GM23338 (cell line): ENCODE data around the gene PRKCH. TPM values are rescaled to one million over a fixed set of nuclear protein-coding genes. Genes with fewer than 3 reads are reported as not detected.

Experiments used
- ATAC-seq: fragments of 200-7000 bp; cut with Tn5 transposase; 3 replicates; pipeline ENCODE4 v1.9.1; 2020
- DNase-seq: peaks from one replicate; pipeline ENCODE4 v3.0.0-alpha.2; 2015; ENCODE audit warnings: low spot score
- H2AFZ ChIP-seq: fragments of 200-600 bp; sonication (generic); 2 replicates; pipeline ENCODE4 v1.8.0; 2016; ENCODE audit warnings: antibody characterized with exemption, mild to moderate bottlenecking, moderate library complexity
- H3F3A ChIP-seq: fragments of 200-600 bp; sonication (generic); replicated peaks from 2 replicates; pipeline ENCODE4 v1.8.0; 2017; ENCODE audit warnings: antibody characterized with exemption, mixed run types, low read depth
- H3K27ac ChIP-seq: fragments of 200-600 bp; sonication (generic); 2 replicates; pipeline ENCODE4 v1.6.1; 2016; ENCODE audit warnings: low read depth
- H3K27me3 ChIP-seq: fragments of 200-600 bp; sonication (generic); 2 replicates; pipeline ENCODE4 v1.8.0; 2016; ENCODE audit warnings: mild to moderate bottlenecking, mixed run types, moderate library complexity; ENCODE audit not compliant: insufficient read depth
- H3K36me3 ChIP-seq: fragments of 200-600 bp; sonication (generic); 2 replicates; pipeline ENCODE4 v1.8.0; 2016; ENCODE audit warnings: mild to moderate bottlenecking; ENCODE audit not compliant: insufficient read depth
- H3K4me1 ChIP-seq: fragments of 200-600 bp; sonication (generic); 2 replicates; pipeline ENCODE4 v1.8.0; 2016; ENCODE audit warnings: mild to moderate bottlenecking, moderate library complexity; ENCODE audit not compliant: insufficient read depth
- H3K4me2 ChIP-seq: fragments of 200-600 bp; sonication (generic); 2 replicates; pipeline ENCODE4 v1.7.1; 2017; ENCODE audit warnings: mixed run types
- H3K4me3 ChIP-seq: fragments of 200-600 bp; sonication (generic); 2 replicates; pipeline ENCODE4 v1.6.1; 2016; ENCODE audit warnings: mixed run types
- H3K79me2 ChIP-seq: fragments of 200-600 bp; sonication (generic); replicated peaks from 2 replicates; pipeline ENCODE4 v1.8.0; 2017; ENCODE audit warnings: mild to moderate bottlenecking; ENCODE audit not compliant: insufficient read depth
- H3K9me2 ChIP-seq: fragments of 200-600 bp; sonication (generic); 2 replicates; pipeline ENCODE4 v1.8.0; 2017; ENCODE audit not compliant: insufficient read depth
- H4K20me1 ChIP-seq: fragments of 200-600 bp; sonication (generic); replicated peaks from 2 replicates; pipeline ENCODE4 v1.8.0; 2017; ENCODE audit warnings: mild to moderate bottlenecking; ENCODE audit not compliant: insufficient read depth
- H3K27ac Mint-ChIP-seq: 2 replicates; pipeline ENCODE4 v1.8.0; 2020; ENCODE audit warnings: inconsistent platforms, mild to moderate bottlenecking, moderate library complexity, mixed read lengths
- H3K27me3 Mint-ChIP-seq: 3 replicates; pipeline ENCODE4 v1.8.0; 2022; ENCODE audit warnings: low read depth, mild to moderate bottlenecking, moderate library complexity, mixed read lengths, inconsistent platforms; ENCODE audit not compliant: insufficient read depth, poor library complexity
- H3K36me3 Mint-ChIP-seq: 3 replicates; pipeline ENCODE4 v1.8.0; 2021; ENCODE audit warnings: low read depth, mild to moderate bottlenecking, inconsistent platforms, moderate library complexity, mixed read lengths
- H3K4me1 Mint-ChIP-seq: 3 replicates; pipeline ENCODE4 v1.8.0; 2020; ENCODE audit warnings: mild to moderate bottlenecking, inconsistent platforms, mixed read lengths
- H3K4me3 Mint-ChIP-seq: 3 replicates; pipeline ENCODE4 v1.8.0; 2021; ENCODE audit warnings: moderate library complexity, mild to moderate bottlenecking, inconsistent platforms, mixed read lengths
- H3K9me3 Mint-ChIP-seq: 3 replicates; pipeline ENCODE4 v1.8.0; 2020; ENCODE audit warnings: moderate library complexity, mild to moderate bottlenecking, inconsistent platforms, mixed read lengths
- CREB1 ChIP-seq: fragments of 250-450 bp; sonication (Bioruptor Pico); IDR thresholded peaks from 2 replicates; pipeline ENCODE4 v1.5.0; 2020; ENCODE audit warnings: low read depth, mild to moderate bottlenecking, moderate library complexity
- EZH2 ChIP-seq: fragments of 200-600 bp; sonication (generic); IDR thresholded peaks from one replicate; pipeline ENCODE4 v1.8.0; 2017; ENCODE audit warnings: antibody characterized with exemption, mild to moderate bottlenecking, low read depth; ENCODE audit not compliant: unreplicated experiment
- EZH2phosphoT487 ChIP-seq: fragments of 200-600 bp; sonication (generic); IDR thresholded peaks from one replicate; pipeline ENCODE4 v1.8.1; 2018; ENCODE audit warnings: antibody characterized with exemption; ENCODE audit not compliant: unreplicated experiment
- NANOG ChIP-seq: IDR thresholded peaks from 2 replicates; pipeline ENCODE4 v1.6.1; 2016; ENCODE audit warnings: antibody characterized with exemption, borderline replicate concordance
- POLR2AphosphoS5 ChIP-seq: IDR thresholded peaks from 2 replicates; pipeline ENCODE4 v1.6.1; 2016; ENCODE audit warnings: antibody characterized with exemption, low read depth
- STAT1 ChIP-seq: IDR thresholded peaks from one replicate; pipeline ENCODE4 v1.6.1; 2016; ENCODE audit warnings: antibody characterized with exemption; ENCODE audit not compliant: unreplicated experiment
- ZNF114 ChIP-seq: fragments of 250-450 bp; sonication (Bioruptor Pico); IDR thresholded peaks from 2 replicates; pipeline ENCODE4 v1.5.0; 2020; ENCODE audit warnings: mild to moderate bottlenecking, moderate library complexity
- ZNF331 ChIP-seq: fragments of 250-450 bp; sonication (Bioruptor Pico); IDR thresholded peaks from 2 replicates; pipeline ENCODE4 v1.5.0; 2020; ENCODE audit warnings: low read depth, mild to moderate bottlenecking, moderate library complexity
- polyA plus RNA-seq: library from polyadenylated mRNA; unstranded; fragments of >200 nt; fragmentation: Nextera tagmentation; extraction: Ambion mirVana; gene quantifications from 2 replicates; pipeline ENCODE4 v1.2.1, GENCODE V29; 2016
- total RNA-seq: library from RNA; depleted of rRNA; stranded (reverse); fragments of >200 nt; shearing (Covaris generic); gene quantifications from 2 replicates; pipeline ENCODE4 v1.2.3, GENCODE V29; 2014
- TF ChIP-seq, protein P1 (sequence below), 2 experiments: fragments of 200-600 bp in 1 of 2; sonication (generic) in 1 of 2; conservative IDR thresholded peaks; 2 replicates each; pipeline versions ENCODE4 v1.5.1 to v1.6.1; 2016 to 2017; ENCODE audit warnings: antibody characterized with exemption in 2 of 2, low read depth in 2 of 2, mild to moderate bottlenecking in 2 of 2, moderate library complexity in 1 of 2
- TF ChIP-seq, protein P2 (sequence below): IDR thresholded peaks from 2 replicates; pipeline ENCODE4 v1.6.1; 2016; ENCODE audit warnings: antibody characterized with exemption

Gene PRKCH
- total and polyA plus RNA-seq, 2 experiments from 2014 or later, result 5.4 to 10.1 TPM

DNA sequence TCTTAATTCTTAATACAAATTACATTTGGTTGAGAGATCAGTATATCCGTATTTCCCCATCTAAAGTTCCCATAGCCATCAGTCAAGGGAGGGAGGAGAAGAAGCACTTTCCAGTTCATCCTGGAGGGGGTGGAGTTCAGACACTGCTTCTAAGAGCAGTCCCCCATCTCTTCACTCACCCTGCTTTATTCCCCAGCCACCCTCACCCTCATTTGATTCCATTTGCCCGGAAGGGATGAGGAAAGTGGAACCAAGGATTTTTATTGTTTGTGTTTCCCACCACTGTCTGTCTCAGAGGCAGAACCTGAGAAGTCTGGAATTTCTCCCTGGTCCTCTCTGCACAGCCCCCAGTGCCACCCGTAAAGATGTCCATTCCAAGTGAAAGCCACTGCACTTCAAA lies 239.7 kb downstream of the PRKCH start:
- DNase-seq, result peak; percentile 46
- H3K36me3 Mint-ChIP-seq, result no peaks in the 10 kb centered on the region; the same call in 2 of the 3 replicates

DNA sequence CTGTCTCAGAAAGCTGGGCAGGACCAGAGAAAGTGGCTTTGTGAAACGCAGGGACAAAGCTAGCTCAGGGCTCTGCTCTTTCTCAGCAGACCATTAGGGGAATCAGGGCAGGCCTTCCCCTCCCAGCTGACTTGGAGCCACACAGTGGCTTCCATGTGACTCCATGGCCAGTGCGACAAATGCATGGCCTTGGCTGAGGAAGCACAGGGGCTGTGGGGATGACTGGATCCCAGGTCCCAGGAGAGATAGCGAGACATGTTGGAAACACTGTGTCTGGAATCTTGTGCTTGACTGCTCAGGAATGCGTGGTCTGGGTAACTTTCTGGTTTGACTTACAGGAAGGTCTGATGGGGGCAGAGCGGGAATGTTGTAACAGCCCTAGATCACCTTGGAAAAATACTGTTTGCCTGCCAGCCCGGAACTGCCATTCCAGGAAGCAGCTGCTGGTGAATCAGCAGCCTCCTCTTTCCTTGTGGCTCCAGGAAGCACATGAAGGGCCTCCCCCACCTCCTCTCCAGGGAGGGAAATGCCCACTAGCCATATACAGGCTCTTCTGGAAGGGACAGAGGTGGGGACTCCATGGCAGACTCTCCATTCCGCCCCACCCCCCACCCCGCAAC lies 240.4 kb downstream of the PRKCH start:
- Mint-ChIP-seq H3K4me1 (peaks cover 26% of the 10 kb centered on the region), H3K9me3 (no peaks in the 10 kb centered on the region), H3K4me3 (no peak overlapping the region; the same call in 2 of the 3 replicates), H3K36me3 (no peaks in the 10 kb centered on the region; the same call in 2 of the 3 replicates), H3K27ac (no peak overlapping the region), H3K27me3 (peaks cover 4% of the 10 kb centered on the region)
- Histone ChIP-seq H3K4me2 (no peak overlapping the region), H3K79me2 (no peaks in the 10 kb centered on the region), H2AFZ (peak overlapping the region; percentile 91), H3F3A (no peaks in the 10 kb centered on the region), H3K27ac (no peak overlapping the region), H3K27me3 (no peaks in the 10 kb centered on the region), H3K36me3 (no peaks in the 10 kb centered on the region; the same call in 1 of the 2 replicates), H3K4me1 (peaks cover 16% of the 10 kb centered on the region; the same call in 1 of the 2 replicates), H3K9me2 (peaks cover 6% of the 10 kb centered on the region; the same call in 1 of the 2 replicates), H4K20me1 (no peaks in the 10 kb centered on the region), H3K4me3 (no peak overlapping the region)
- DNase-seq (peak; percentile 36), ATAC-seq (peak; percentile 40)
- TF ChIP-seq CREB1 (CRISPR knock-in tag) (no peak), POLR2AphosphoS5 (no peak), NANOG (no peak), EZH2phosphoT487 (no peak), STAT1 (no peak), EZH2 (no peak), ZNF331 (CRISPR knock-in tag) (no peak), ZNF114 (CRISPR knock-in tag) (no peak)
- TF ChIP-seq, protein P1, sequence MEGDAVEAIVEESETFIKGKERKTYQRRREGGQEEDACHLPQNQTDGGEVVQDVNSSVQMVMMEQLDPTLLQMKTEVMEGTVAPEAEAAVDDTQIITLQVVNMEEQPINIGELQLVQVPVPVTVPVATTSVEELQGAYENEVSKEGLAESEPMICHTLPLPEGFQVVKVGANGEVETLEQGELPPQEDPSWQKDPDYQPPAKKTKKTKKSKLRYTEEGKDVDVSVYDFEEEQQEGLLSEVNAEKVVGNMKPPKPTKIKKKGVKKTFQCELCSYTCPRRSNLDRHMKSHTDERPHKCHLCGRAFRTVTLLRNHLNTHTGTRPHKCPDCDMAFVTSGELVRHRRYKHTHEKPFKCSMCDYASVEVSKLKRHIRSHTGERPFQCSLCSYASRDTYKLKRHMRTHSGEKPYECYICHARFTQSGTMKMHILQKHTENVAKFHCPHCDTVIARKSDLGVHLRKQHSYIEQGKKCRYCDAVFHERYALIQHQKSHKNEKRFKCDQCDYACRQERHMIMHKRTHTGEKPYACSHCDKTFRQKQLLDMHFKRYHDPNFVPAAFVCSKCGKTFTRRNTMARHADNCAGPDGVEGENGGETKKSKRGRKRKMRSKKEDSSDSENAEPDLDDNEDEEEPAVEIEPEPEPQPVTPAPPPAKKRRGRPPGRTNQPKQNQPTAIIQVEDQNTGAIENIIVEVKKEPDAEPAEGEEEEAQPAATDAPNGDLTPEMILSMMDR (conservative IDR thresholded peaks at IDR 0.05; ENCODE audit: low read depth in 2 of 2), result no peak
- TF ChIP-seq, protein P2, sequence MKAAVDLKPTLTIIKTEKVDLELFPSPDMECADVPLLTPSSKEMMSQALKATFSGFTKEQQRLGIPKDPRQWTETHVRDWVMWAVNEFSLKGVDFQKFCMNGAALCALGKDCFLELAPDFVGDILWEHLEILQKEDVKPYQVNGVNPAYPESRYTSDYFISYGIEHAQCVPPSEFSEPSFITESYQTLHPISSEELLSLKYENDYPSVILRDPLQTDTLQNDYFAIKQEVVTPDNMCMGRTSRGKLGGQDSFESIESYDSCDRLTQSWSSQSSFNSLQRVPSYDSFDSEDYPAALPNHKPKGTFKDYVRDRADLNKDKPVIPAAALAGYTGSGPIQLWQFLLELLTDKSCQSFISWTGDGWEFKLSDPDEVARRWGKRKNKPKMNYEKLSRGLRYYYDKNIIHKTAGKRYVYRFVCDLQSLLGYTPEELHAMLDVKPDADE, result no peak

More for the DNA sequence above, 239.7 kb downstream of the PRKCH start:
- TF ChIP-seq, protein P1 (conservative IDR thresholded peaks at IDR 0.05; ENCODE audit: low read depth in 2 of 2), result peak in 1 of 2 experiments; percentile 36; a peak in 2 of 4 replicates
- no peak for TF ChIP-seq POLR2AphosphoS5
- peaks cover 26% of the 10 kb centered on the region for H3K4me1 Mint-ChIP-seq
- no peaks in the 10 kb centered on the region for H3K9me3 Mint-ChIP-seq
- no peak overlapping the region for H3K4me2 ChIP-seq
- H3K4me1 ChIP-seq, result peaks cover 16% of the 10 kb centered on the region; the same call in 1 of the 2 replicates
- H3K9me2 ChIP-seq, result peaks cover 6% of the 10 kb centered on the region; the same call in 1 of the 2 replicates
- H3K27me3 ChIP-seq, result no peaks in the 10 kb centered on the region
- peaks cover 4% of the 10 kb centered on the region for H3K27me3 Mint-ChIP-seq
- H3K36me3 ChIP-seq, result no peaks in the 10 kb centered on the region; the same call in 1 of the 2 replicates
- no peaks in the 10 kb centered on the region for H3K79me2 ChIP-seq
- H4K20me1 ChIP-seq, result no peaks in the 10 kb centered on the region
- peak overlapping the region; percentile 91 for H2AFZ ChIP-seq
- no peak overlapping the region for H3K4me3 ChIP-seq
- peak; percentile 69 for ATAC-seq
- no peak overlapping the region for H3K27ac Mint-ChIP-seq
- H3K27ac ChIP-seq, result no peak overlapping the region
- H3F3A ChIP-seq, result no peaks in the 10 kb centered on the region
- no peak overlapping the region for H3K4me3 Mint-ChIP-seq
